Esophagus muscularis mucosa (tissue), 4 donors: ENCODE results near the gene FASTKD2. TPM values are rescaled to one million over a fixed set of nuclear protein-coding genes. Genes with fewer than 3 reads are reported as not detected.

Source experiments
- DNase-seq: peaks from one replicate; pipeline ENCODE4 v3.0.0-alpha.2; 2017; ENCODE audit errors: extremely low spot score
- H3K27ac ChIP-seq, 4 donors: fragments of 200-600 bp; sonication (generic); replicated peaks in 1 of 4; 1 replicate in 3 of 4; 2 replicates in 1 of 4; pipeline ENCODE4 v1.5.1; 2016 to 2019; ENCODE audit warnings: mild to moderate bottlenecking in 1 of 4
- H3K27me3 ChIP-seq, 4 donors: fragments of 200-600 bp; sonication (generic); one replicate each; pipeline versions ENCODE4 v1.5.1 to v1.6.0; 2016 to 2019
- H3K36me3 ChIP-seq, 4 donors: fragments of 200-600 bp; sonication (generic); one replicate each; pipeline ENCODE4 v1.5.1; 2016 to 2019
- H3K4me1 ChIP-seq, 4 donors: fragments of 200-600 bp; sonication (generic); one replicate each; pipeline ENCODE4 v1.5.1; 2016 to 2019
- H3K4me3 ChIP-seq, 4 donors: fragments of 200-600 bp; sonication (generic); 1 replicate in 2 of 4; 2 replicates in 2 of 4; pipeline ENCODE4 v1.5.1; 2016 to 2019; ENCODE audit warnings: mild to moderate bottlenecking in 4 of 4, moderate library complexity in 1 of 4
- H3K9me3 ChIP-seq, 4 donors: fragments of 200-600 bp; sonication (generic); 1 replicate in 3 of 4; 2 replicates in 1 of 4; pipeline ENCODE4 v1.5.1; 2016 to 2019
- EP300 ChIP-seq: sonication (generic); formaldehyde crosslinking; IDR thresholded peaks from one replicate; pipeline ENCODE4 v1.6.1; 2017; ENCODE audit warnings: antibody characterized with exemption
- POLR2A ChIP-seq: fragments of 450-650 bp; IDR thresholded peaks from one replicate; pipeline ENCODE4 v1.6.1; 2017; ENCODE audit warnings: antibody characterized with exemption, moderate library complexity, mild to moderate bottlenecking, low read depth
- POLR2AphosphoS5 ChIP-seq, 2 donors: sonication (generic); formaldehyde crosslinking; IDR thresholded peaks; one replicate each; pipeline ENCODE4 v1.6.1; 2017; ENCODE audit warnings: antibody characterized with exemption in 2 of 2
- WGBS: methylation state at CpG from one replicate; pipeline ENCODE4 v1.1.5; 2018; 5-methylcytosine and 5-hydroxymethylcytosine counted together
- intact Hi-C: fragments of 100-400 bp; cut with DNase I; formaldehyde crosslinking; loops from one replicate; pipeline ENCODE4 v1.15.1; 2023
- small RNA-seq, 3 donors: library from RNA; depleted of rRNA; stranded (forward); fragments of <200 nt; gene quantifications; one replicate each; pipeline ENCODE3, GENCODE V24; 2016
- total RNA-seq, 4 donors: library from RNA; depleted of rRNA; stranded (reverse); fragments of >200 nt; gene quantifications; one replicate each; pipeline versions ENCODE4 v1.1.0 to v1.2.1, GENCODE V29; 2016
- TF ChIP-seq, protein P1 (sequence below), 3 experiments: fragments of 200-600 bp in 2 of 3; fragments of 450-650 bp in 1 of 3; sonication (generic) in 2 of 3; IDR thresholded peaks; one replicate each; pipeline ENCODE4 v1.5.1; 2017 to 2019; ENCODE audit warnings: antibody characterized with exemption in 3 of 3, mild to moderate bottlenecking in 2 of 3, moderate library complexity in 1 of 3

Gene FASTKD2
- total RNA-seq, 4 donors from 2014 or later, result 22.5 to 31.3 (median 25.2) TPM

DNA sequence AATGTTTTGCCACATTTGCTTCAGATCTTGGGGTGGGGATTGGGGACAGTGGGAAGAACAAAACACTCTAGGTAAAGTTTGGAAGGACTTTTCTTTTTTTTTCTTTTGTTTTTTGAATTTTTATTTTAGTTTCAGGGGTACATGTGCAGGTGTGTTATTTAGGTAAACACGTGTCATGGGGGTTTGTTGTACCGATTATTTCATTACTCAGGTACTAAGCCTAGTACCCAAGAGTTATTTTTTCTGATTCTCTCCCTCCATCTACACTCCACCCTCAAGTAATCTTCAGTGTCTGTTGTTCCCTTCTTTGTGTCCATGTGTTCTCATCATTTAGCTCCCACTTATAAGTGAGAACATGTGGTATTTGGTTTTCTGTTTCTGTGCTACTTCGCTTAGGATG lies 73.3 kb downstream of the FASTKD2 start:
- no peak for DNase-seq
- TF ChIP-seq, protein P1, sequence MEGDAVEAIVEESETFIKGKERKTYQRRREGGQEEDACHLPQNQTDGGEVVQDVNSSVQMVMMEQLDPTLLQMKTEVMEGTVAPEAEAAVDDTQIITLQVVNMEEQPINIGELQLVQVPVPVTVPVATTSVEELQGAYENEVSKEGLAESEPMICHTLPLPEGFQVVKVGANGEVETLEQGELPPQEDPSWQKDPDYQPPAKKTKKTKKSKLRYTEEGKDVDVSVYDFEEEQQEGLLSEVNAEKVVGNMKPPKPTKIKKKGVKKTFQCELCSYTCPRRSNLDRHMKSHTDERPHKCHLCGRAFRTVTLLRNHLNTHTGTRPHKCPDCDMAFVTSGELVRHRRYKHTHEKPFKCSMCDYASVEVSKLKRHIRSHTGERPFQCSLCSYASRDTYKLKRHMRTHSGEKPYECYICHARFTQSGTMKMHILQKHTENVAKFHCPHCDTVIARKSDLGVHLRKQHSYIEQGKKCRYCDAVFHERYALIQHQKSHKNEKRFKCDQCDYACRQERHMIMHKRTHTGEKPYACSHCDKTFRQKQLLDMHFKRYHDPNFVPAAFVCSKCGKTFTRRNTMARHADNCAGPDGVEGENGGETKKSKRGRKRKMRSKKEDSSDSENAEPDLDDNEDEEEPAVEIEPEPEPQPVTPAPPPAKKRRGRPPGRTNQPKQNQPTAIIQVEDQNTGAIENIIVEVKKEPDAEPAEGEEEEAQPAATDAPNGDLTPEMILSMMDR (IDR thresholded peaks at IDR 0.05), result no peak
- TF ChIP-seq POLR2A (no peak), POLR2AphosphoS5 (IDR thresholded peaks at IDR 0.05) (no peak), EP300 (no peak)
- no peaks in the 10 kb centered on the region for H3K27me3 ChIP-seq
- intact Hi-C loops, result no loop called here
- peaks cover 0 to 26% (median 17%) of the 10 kb centered on the region in 4 donors for H3K4me1 ChIP-seq
- 97% methylated on average over 3 of the region's 3 CpGs for WGBS
- no peaks in the 10 kb centered on the region for H3K36me3 ChIP-seq
- peaks cover 0 to 8% (median 3%) of the 10 kb centered on the region in 4 donors for H3K9me3 ChIP-seq
- no peak overlapping the region for H3K4me3 ChIP-seq
- H3K27ac ChIP-seq, result no peak overlapping the region

DNA sequence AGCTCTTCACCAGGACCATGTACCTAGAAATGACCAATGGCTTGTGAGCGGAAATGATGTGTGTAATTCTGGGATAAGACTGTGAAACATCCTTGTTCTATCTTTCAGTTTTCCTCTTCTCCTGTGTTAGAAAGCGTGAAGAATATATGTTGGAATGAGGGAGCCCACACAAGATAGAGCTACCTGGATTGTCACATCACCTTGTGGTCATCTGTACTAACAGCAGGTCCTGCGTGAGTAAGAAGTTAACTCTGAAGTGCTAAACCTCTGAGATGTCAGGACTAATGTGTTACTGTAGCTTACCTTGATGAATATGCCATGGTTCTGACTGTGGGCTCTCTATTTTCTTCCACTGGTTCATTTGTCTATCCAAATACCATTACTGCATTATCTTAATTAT lies 75.6 kb downstream of the FASTKD2 start:
- TF ChIP-seq EP300 (no peak), POLR2A (no peak), POLR2AphosphoS5 (IDR thresholded peaks at IDR 0.05) (no peak)
- TF ChIP-seq, protein P1 (IDR thresholded peaks at IDR 0.05), result no peak
- WGBS, result 82% methylated on average over 3 of the region's 3 CpGs
- H3K27ac ChIP-seq, result no peak overlapping the region

More for the DNA sequence above, 75.6 kb downstream of the FASTKD2 start:
- Histone ChIP-seq H3K4me1 (peaks cover 2 to 25% (median 14%) of the 10 kb centered on the region in 4 donors), H3K27me3 (no peaks in the 10 kb centered on the region), H3K36me3 (no peaks in the 10 kb centered on the region), H3K4me3 (no peak overlapping the region), H3K9me3 (no peaks in the 10 kb centered on the region)
- DNase-seq, result no peak
- intact Hi-C loops, result no loop called here

Small RNA genes within 50 kb of the gene (small RNA-seq; reads per million reads assigned to genes)
- 0 reads per million in 3 donors for gene MIR3130-2

Other genes with a start within 250 kb of the FASTKD2 start
- gene FAM237A, start 123.1 kb upstream of the FASTKD2 start, total RNA-seq, result not detected
- not detected for gene DYTN, start 47.2 kb upstream of the FASTKD2 start, total RNA-seq
- 1 to 10 TPM in 2 of 4 donors, under 1 TPM in 2; 0.19 to 1.2 (median 0.75) TPM for gene MDH1B, start 278 bp upstream of the FASTKD2 start, total RNA-seq
- gene CPO, start 173.9 kb downstream of the FASTKD2 start, total RNA-seq, result under 1 TPM; 0.32 to 0.83 (median 0.48) TPM